Hematopoietic multipotent progenitor cell treated with erythropoietin and hydrocortisone succinate and interleukin-3 and kit ligand, for 6 days (in vitro differentiated cells): Measurements from ENCODE around the gene INO80C.
"Not testable (repeated sequence)": the region's sequence is repeated elsewhere in the genome, so short reads cannot be mapped to it uniquely, and the experiment has no call there.

Experiments
- DNase-seq: peaks from one replicate; pipeline ENCODE4 v3.0.0-alpha.2; 2015

INO80C gene

GRCh38 chr18:35487525-35487924, 10.2 kb downstream of the INO80C start:
- DNase-seq = not testable (repeated sequence)

- no peak for DNase-seq
Observed at GRCh38 chr18:35485852-35486251, 11.9 kb downstream of the INO80C start.

- no peak for DNase-seq
Observed at GRCh38 chr18:35484034-35484433, 13.7 kb downstream of the INO80C start.

- no peak for DNase-seq
Observed at GRCh38 chr18:35481960-35482366, 15.8 kb downstream of the INO80C start.

- DNase-seq = no peak
Observed at GRCh38 chr18:35479911-35480586, 17.7 kb downstream of the INO80C start.

- DNase-seq = no peak
Observed at GRCh38 chr18:35478520-35479435, 19.0 kb downstream of the INO80C start.

GRCh38 chr18:35477974-35478373, 19.8 kb downstream of the INO80C start:
- DNase-seq = no peak

- no peak for DNase-seq
Observed at GRCh38 chr18:35477497-35477896, 20.3 kb downstream of the INO80C start.

- DNase-seq = no peak
Observed at GRCh38 chr18:35474884-35475283, 22.9 kb downstream of the INO80C start.

- DNase-seq = no peak
Observed at GRCh38 chr18:35473562-35473961, 24.2 kb downstream of the INO80C start.

- no peak for DNase-seq
Observed at GRCh38 chr18:35470435-35470834, 27.3 kb downstream of the INO80C start.

- DNase-seq = no peak
Observed at GRCh38 chr18:35469725-35470124, 28.0 kb downstream of the INO80C start.

- no peak for DNase-seq
Observed at GRCh38 chr18:35468711-35469110, 29.0 kb downstream of the INO80C start.

GRCh38 chr18:35467624-35468016, 30.1 kb downstream of the INO80C start:
- DNase-seq = no peak

- no peak for DNase-seq
Observed at GRCh38 chr18:35466815-35467623, 30.7 kb downstream of the INO80C start.

GRCh38 chr18:35466334-35466733, 31.4 kb downstream of the INO80C start:
- DNase-seq = no peak

GRCh38 chr18:35465329-35465728, 32.4 kb downstream of the INO80C start:
- no peak for DNase-seq

- peak; percentile 64 for DNase-seq
Observed at GRCh38 chr18:35464831-35465279, 32.9 kb downstream of the INO80C start.

- DNase-seq = peak; percentile 27
Observed at GRCh38 chr18:35463827-35464226, 33.9 kb downstream of the INO80C start.

GRCh38 chr18:35463050-35463449, 34.7 kb downstream of the INO80C start:
- DNase-seq = peak; percentile 92

GRCh38 chr18:35460736-35461161, 37.0 kb downstream of the INO80C start:
- DNase-seq = no peak

GRCh38 chr18:35459997-35460396, 37.8 kb downstream of the INO80C start:
- no peak for DNase-seq
